B cell (primary cell): Measurements from ENCODE around the gene CFAP54. TPM values are rescaled to one million over a fixed set of nuclear protein-coding genes. Genes with fewer than 3 reads are reported as not detected.

Experiments used
- ATAC-seq: fragments of 200-7000 bp; cut with Tn5 transposase; one replicate; pipeline ENCODE4 v1.10.0; 2021; ENCODE audit warnings: low read depth, mild to moderate bottlenecking, moderate number of reproducible peaks, moderate library complexity
- CTCF ChIA-PET: fragments of 350-600 bp; sonication (Branson Sonifier 250); formaldehyde crosslinking; loops from one replicate; lab custom pipeline; 2021; ENCODE audit warnings: antibody characterized with exemption, inconsistent platforms; lab: Charles Lee
- POLR2A ChIA-PET: fragments of 350-600 bp; sonication (Branson Sonifier 250); formaldehyde crosslinking; loops from one replicate; lab custom pipeline; 2021; ENCODE audit warnings: antibody characterized with exemption; lab: Charles Lee
- DNase-seq: peaks from one replicate; pipeline ENCODE4 v3.0.0; 2013
- H2AFZ ChIP-seq: 2 replicates; pipeline ENCODE4 v1.6.1; 2012; ENCODE audit warnings: mild to moderate bottlenecking, low read depth, low read length; ENCODE audit not compliant: insufficient read depth, poor library complexity, severe bottlenecking
- H3K27ac ChIP-seq, 2 donors: 1 replicate in 1 of 2; 2 replicates in 1 of 2; pipeline ENCODE4 v1.5.1; 2012 to 2013; ENCODE audit warnings: low read length in 2 of 2, mild to moderate bottlenecking in 2 of 2, moderate library complexity in 1 of 2
- H3K27me3 ChIP-seq, 4 experiments: fragments of 200-600 bp in 1 of 4; sonication (generic) in 1 of 4; replicated peaks in 1 of 4; 1 replicate in 2 of 4; 2 replicates in 2 of 4; pipeline versions ENCODE4 v1.6.1 to v1.7.0; 2013 to 2016; ENCODE audit warnings: low read length in 3 of 4, mild to moderate bottlenecking in 2 of 4, mixed read lengths in 1 of 4, moderate library complexity in 1 of 4; ENCODE audit not compliant: insufficient read depth in 4 of 4, control insufficient read depth in 3 of 4; ENCODE audit errors: control extremely low read depth in 1 of 4
- H3K36me3 ChIP-seq, 2 experiments: replicated peaks in 1 of 2; 1 replicate in 1 of 2; 2 replicates in 1 of 2; pipeline versions ENCODE4 v1.6.1 to v1.7.1; 2013; ENCODE audit warnings: low read length in 1 of 2; ENCODE audit not compliant: insufficient read depth in 2 of 2, control insufficient read depth in 1 of 2; ENCODE audit errors: control extremely low read depth in 1 of 2, extremely low read depth in 1 of 2
- H3K4me1 ChIP-seq, 2 donors: fragments of 200-600 bp in 1 of 2; sonication (generic) in 1 of 2; 1 replicate in 1 of 2; 2 replicates in 1 of 2; pipeline versions ENCODE4 v1.5.1 to v1.6.1; 2013 to 2017; ENCODE audit warnings: low read length in 2 of 2; ENCODE audit not compliant: control insufficient read depth in 2 of 2, insufficient read depth in 2 of 2
- H3K4me2 ChIP-seq: replicated peaks from 2 replicates; pipeline ENCODE3; 2012; ENCODE audit warnings: mild to moderate bottlenecking, low read depth, low read length; ENCODE audit not compliant: poor library complexity, severe bottlenecking
- H3K4me3 ChIP-seq, 5 experiments: fragments of 200-600 bp in 1 of 5; sonication (generic) in 1 of 5; 1 replicate in 3 of 5; 2 replicates in 2 of 5; pipeline versions ENCODE4 v1.5.1 to v1.7.0; 2011 to 2016; ENCODE audit warnings: low read length in 4 of 5, mild to moderate bottlenecking in 4 of 5, low read depth in 2 of 5, control low read depth in 1 of 5, moderate library complexity in 1 of 5; ENCODE audit not compliant: insufficient read depth in 1 of 5; ENCODE audit errors: control extremely low read depth in 1 of 5, extremely low read depth in 1 of 5
- H3K79me2 ChIP-seq: fragments of 200-600 bp; sonication (generic); one replicate; pipeline ENCODE4 v1.6.0; 2016; ENCODE audit warnings: low read length; ENCODE audit not compliant: control insufficient read depth, insufficient read depth
- H3K9ac ChIP-seq: fragments of 200-600 bp; sonication (generic); 2 replicates; pipeline ENCODE4 v1.6.1; 2017; ENCODE audit warnings: mild to moderate bottlenecking, low read length, moderate library complexity
- H3K9me3 ChIP-seq, 3 donors: one replicate each; pipeline versions ENCODE4 v1.6.1 to v1.7.1; 2013; ENCODE audit warnings: low read length in 2 of 3; ENCODE audit not compliant: control insufficient read depth in 2 of 3, insufficient read depth in 1 of 3; ENCODE audit errors: control extremely low read depth in 1 of 3
- H4K20me1 ChIP-seq: 2 replicates; pipeline ENCODE4 v1.6.0; 2012; ENCODE audit warnings: mild to moderate bottlenecking, low read length; ENCODE audit not compliant: insufficient read depth, control insufficient read depth, poor library complexity, severe bottlenecking
- H3K27ac Mint-ChIP-seq: one replicate; pipeline ENCODE4 v1.8.0; 2021; ENCODE audit warnings: mixed read lengths
- H3K27me3 Mint-ChIP-seq: one replicate; pipeline ENCODE4 v1.8.0; 2021; ENCODE audit warnings: mixed read lengths
- H3K4me1 Mint-ChIP-seq: one replicate; pipeline ENCODE4 v1.8.0; 2021; ENCODE audit warnings: mixed read lengths
- H3K4me3 Mint-ChIP-seq: one replicate; pipeline ENCODE4 v1.8.0; 2021; ENCODE audit warnings: mixed read lengths
- H3K9me3 Mint-ChIP-seq: one replicate; pipeline ENCODE4 v1.8.0; 2022; ENCODE audit warnings: mixed read lengths; ENCODE audit not compliant: insufficient read depth
- CTCF ChIP-seq: fragments of 200-600 bp; IDR thresholded peaks from one replicate; pipeline ENCODE4 v1.8.0; 2022; ENCODE audit warnings: antibody characterized with exemption, mild to moderate bottlenecking
- EZH2 ChIP-seq: IDR thresholded peaks from 2 replicates; pipeline ENCODE4 v1.6.1; 2012; ENCODE audit warnings: borderline replicate concordance, low read depth, mild to moderate bottlenecking, moderate library complexity, low read length; ENCODE audit not compliant: insufficient read depth, poor library complexity, severe bottlenecking
- WGBS: methylation state at CpG from one replicate; pipeline ENCODE4 v1.1.5; 2013; ENCODE audit warnings: missing lambda C conversion rate; ENCODE audit not compliant: insufficient coverage; 5-methylcytosine and 5-hydroxymethylcytosine counted together
- intact Hi-C: fragments of 100-400 bp; cut with micrococcal nuclease; formaldehyde crosslinking; loops from one replicate; pipeline ENCODE4 v1.10.0; 2022
- polyA plus RNA-seq: library from polyadenylated mRNA; depleted of rRNA; stranded (reverse); fragments of >200 nt; gene quantifications from 2 replicates; pipeline ENCODE4 v1.2.3, GENCODE V29; 2012
- total RNA-seq, 2 donors: library from RNA; stranded (reverse); fragments of 120-200 nt in 1 of 2; gene quantifications; 1 replicate in 1 of 2; 2 replicates in 1 of 2; pipeline versions ENCODE4 v1.2.3 to v1.2.4, GENCODE V29; 2013 to 2022

The CFAP54 gene
- total and polyA plus RNA-seq, 2 donors (not counting 1 experiment from before 2014, with no cell fraction given) = 0.12 to 0.76 TPM

DNA sequence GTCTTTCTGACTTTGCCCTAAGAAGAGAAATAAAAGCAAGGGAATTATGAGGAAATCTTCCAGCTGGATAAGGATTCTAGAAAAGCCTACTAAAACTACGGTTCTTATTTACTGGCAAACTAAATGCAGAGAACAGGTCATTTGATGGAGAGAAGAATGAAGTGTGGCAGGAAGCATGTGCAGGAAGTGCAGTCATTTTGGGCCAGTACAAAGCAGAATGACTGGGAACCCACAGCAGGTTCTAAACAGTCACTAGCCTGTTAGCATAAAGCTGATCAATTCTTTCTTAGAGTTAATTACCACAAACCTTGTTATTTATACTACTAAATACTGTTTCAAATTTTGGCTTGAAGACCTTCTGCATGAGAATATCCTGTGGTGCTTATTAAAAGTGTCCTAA is 36.7 kb downstream of the CFAP54 start:
- WGBS = no CpG with 5 or more reads among the region's 1 CpG
- Histone ChIP-seq H3K9ac (no peak overlapping the region), H2AFZ (no peak overlapping the region), H4K20me1 (no peaks in the 10 kb centered on the region), H3K4me3 (no peak overlapping the region), H3K4me2 (no peak overlapping the region), H3K79me2 (no peaks in the 10 kb centered on the region), H3K27ac (no peak overlapping the region), H3K4me1 (no peaks in the 10 kb centered on the region), H3K36me3 (no peaks in the 10 kb centered on the region), H3K9me3 (no peaks in the 10 kb centered on the region), H3K27me3 (no peaks in the 10 kb centered on the region)
- H3K9me3 Mint-ChIP-seq = no peaks in the 10 kb centered on the region
- no peak overlapping the region for H3K27ac Mint-ChIP-seq
- no peaks in the 10 kb centered on the region for H3K4me1 Mint-ChIP-seq
- intact Hi-C loops = no loop called here
- TF ChIP-seq EZH2 (no peak), CTCF (no peak)
- CTCF ChIA-PET = interaction anchor here (1.2 kb wide), 1 partner anchor 9 kb away, joined by 7 read pairs; no protein-coding TSS in a partner anchor
- H3K27me3 Mint-ChIP-seq = no peaks in the 10 kb centered on the region
- H3K4me3 Mint-ChIP-seq = no peak overlapping the region
- no peak for ATAC-seq
- POLR2A ChIA-PET = no interaction called here
- no peak for DNase-seq

GRCh38 chr12:96529912-96530311 is 40.5 kb downstream of the CFAP54 start:
- no peak overlapping the region for H3K27ac ChIP-seq
- 100% methylated on average over 2 of the region's 7 CpGs for WGBS
- TF ChIP-seq CTCF (no peak), EZH2 (no peak)
- POLR2A ChIA-PET = no interaction called here
- no peak overlapping the region for H3K9ac ChIP-seq
- H3K27ac Mint-ChIP-seq = no peak overlapping the region
- no peaks in the 10 kb centered on the region for H3K79me2 ChIP-seq
- intact Hi-C loops = no loop called here
- H3K36me3 ChIP-seq = no peaks in the 10 kb centered on the region
- no peaks in the 10 kb centered on the region for H3K27me3 ChIP-seq
- no peak overlapping the region for H3K4me3 ChIP-seq
- H3K4me1 Mint-ChIP-seq = no peaks in the 10 kb centered on the region
- no peaks in the 10 kb centered on the region for H3K9me3 Mint-ChIP-seq
- ATAC-seq = no peak
- H3K9me3 ChIP-seq = no peaks in the 10 kb centered on the region
- H3K4me2 ChIP-seq = no peak overlapping the region
- no peaks in the 10 kb centered on the region for H3K4me1 ChIP-seq
- H3K27me3 Mint-ChIP-seq = no peaks in the 10 kb centered on the region
- H3K4me3 Mint-ChIP-seq = no peak overlapping the region
- H4K20me1 ChIP-seq = no peaks in the 10 kb centered on the region
- CTCF ChIA-PET = no interaction called here
- H2AFZ ChIP-seq = no peak overlapping the region
- no peak for DNase-seq
